HEK293T (cell line): ENCODE measurements around the gene TUBAL3.

Source experiments
- ARNT ChIP-seq: fragments of 450-650 bp; IDR thresholded peaks from 2 replicates; pipeline ENCODE4 v1.6.1; 2017; ENCODE audit warnings: mild to moderate bottlenecking
- BHLHE40 ChIP-seq: fragments of 450-650 bp; IDR thresholded peaks from 2 replicates; pipeline ENCODE4 v1.6.1; 2016; ENCODE audit warnings: mild to moderate bottlenecking, moderate library complexity, borderline replicate concordance
- CTBP1 ChIP-seq: fragments of 450-650 bp; IDR thresholded peaks from 2 replicates; pipeline ENCODE4 v1.6.1; 2016; ENCODE audit warnings: borderline replicate concordance
- FOXA1 ChIP-seq: fragments of 450-650 bp; IDR thresholded peaks from 2 replicates; pipeline ENCODE4 v1.6.1; 2016; ENCODE audit warnings: mild to moderate bottlenecking
- FOXK2 ChIP-seq: fragments of 450-650 bp; IDR thresholded peaks from 2 replicates; pipeline ENCODE4 v1.6.1; 2016; ENCODE audit warnings: mild to moderate bottlenecking
- FOXM1 ChIP-seq: fragments of 450-650 bp; IDR thresholded peaks from 2 replicates; pipeline ENCODE4 v1.6.1; 2017; ENCODE audit warnings: mild to moderate bottlenecking, borderline replicate concordance
- NFRKB ChIP-seq: fragments of 450-650 bp; IDR thresholded peaks from 2 replicates; pipeline ENCODE4 v1.6.1; 2016; ENCODE audit warnings: mild to moderate bottlenecking, moderate library complexity
- SP1 ChIP-seq: fragments of 450-650 bp; IDR thresholded peaks from 2 replicates; pipeline ENCODE4 v1.6.1; 2017
- SUZ12 ChIP-seq: fragments of 450-650 bp; IDR thresholded peaks from 2 replicates; pipeline ENCODE4 v1.6.1; 2016; ENCODE audit warnings: mild to moderate bottlenecking
- ZNF384 ChIP-seq: fragments of 450-650 bp; IDR thresholded peaks from 2 replicates; pipeline ENCODE4 v1.6.1; 2016

- TF ChIP-seq BHLHE40 (no peak), SP1 (no peak), CTBP1 (no peak), FOXA1 (no peak), SUZ12 (no peak), FOXK2 (no peak), FOXM1 (no peak), ZNF384 (no peak), NFRKB (no peak), ARNT (no peak)
These were observed 11.1 kb downstream of the TUBAL3 start for GRCh38 chr10:5393529-5393928.
